HS-27A (cell line): Measurements from ENCODE around the gene KCNH3.

Experiments
- DNase-seq: peaks from one replicate; pipeline ENCODE4 v3.0.0-alpha.2; 2012; ENCODE audit warnings: low read depth, missing footprints

Gene KCNH3

GRCh38 chr12:49563951-49564685, 25.3 kb downstream of the KCNH3 start:
- no peak for DNase-seq

DNA sequence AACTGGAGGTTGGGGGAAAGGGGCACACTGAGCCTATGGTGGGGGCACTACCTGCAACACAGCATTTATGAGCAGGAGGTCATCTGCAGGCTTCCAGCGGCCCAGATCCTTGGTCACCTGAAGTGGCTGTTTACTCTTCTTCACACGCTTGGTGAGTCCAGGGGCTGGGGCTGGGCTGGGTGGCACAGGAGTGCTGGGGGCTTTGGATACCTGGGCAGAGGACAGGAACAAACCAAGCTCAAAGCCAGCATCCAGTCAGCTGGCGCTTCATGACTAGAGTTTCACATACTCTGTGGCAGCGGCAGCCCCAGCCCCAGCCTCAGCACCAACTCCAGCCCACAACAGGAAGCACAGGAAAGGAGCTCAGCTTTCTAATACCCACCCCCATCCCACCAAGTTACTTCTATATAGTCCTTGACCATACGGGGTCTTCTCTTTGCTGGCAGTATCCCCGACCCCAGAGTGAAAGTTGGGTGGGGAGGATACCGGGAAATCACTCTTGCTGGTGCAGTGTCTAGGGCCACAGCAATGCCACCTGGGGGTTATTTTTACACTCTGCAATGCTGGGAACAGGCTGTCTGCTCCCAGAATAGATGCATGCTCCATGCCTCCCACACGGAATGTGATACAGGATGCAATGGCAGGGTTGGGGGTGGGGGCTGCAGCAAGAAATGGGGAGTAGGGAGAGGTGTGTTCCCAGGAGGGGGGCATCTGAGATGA, 26.0 kb downstream of the KCNH3 start:
- no peak for DNase-seq

DNA sequence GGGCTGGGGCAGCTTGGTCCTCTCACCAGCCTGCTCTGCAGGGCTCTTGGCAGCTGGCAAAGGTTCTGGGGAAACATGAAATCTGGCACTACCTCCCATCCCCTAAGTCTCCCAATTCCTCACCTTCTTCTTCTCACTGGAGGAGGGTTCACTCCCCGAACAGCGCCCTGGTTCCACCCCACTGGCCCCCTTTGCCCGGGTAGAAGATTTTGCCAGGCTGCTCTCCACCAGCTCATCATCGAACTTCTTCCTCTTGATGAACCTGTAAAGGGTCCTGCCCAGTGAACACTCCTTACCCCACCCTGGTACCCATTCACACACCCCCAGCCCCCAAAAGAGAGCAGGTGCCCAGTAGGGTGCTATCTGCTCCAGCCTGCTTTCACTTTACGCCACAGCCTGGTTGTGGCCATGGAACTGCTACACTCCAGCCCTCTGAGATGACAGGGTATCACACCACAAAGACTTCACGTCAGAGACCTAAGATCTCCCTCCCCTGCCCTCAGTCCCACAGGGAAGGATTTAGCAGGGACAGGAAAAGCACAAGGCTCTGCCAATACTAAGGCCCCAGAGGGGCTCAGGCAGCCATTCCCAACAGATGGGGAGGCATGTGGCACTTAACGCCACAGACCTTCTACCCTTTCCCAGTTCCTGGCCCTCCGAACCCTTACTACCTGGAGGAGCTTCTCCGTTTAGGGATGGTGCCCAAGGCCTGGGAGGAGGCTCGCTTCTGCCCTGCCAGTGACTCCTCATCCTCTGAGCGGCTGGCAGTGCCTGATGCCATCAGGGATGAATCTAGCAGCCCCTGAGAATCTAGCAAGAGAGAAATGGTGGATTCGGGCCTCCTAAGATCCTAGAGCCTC, 26.8 kb downstream of the KCNH3 start:
- no peak for DNase-seq

- no peak for DNase-seq
Observed at GRCh38 chr12:49566361-49566760, 27.5 kb downstream of the KCNH3 start.

- DNase-seq: no peak
Observed at GRCh38 chr12:49567302-49567610, 28.4 kb downstream of the KCNH3 start.

DNA sequence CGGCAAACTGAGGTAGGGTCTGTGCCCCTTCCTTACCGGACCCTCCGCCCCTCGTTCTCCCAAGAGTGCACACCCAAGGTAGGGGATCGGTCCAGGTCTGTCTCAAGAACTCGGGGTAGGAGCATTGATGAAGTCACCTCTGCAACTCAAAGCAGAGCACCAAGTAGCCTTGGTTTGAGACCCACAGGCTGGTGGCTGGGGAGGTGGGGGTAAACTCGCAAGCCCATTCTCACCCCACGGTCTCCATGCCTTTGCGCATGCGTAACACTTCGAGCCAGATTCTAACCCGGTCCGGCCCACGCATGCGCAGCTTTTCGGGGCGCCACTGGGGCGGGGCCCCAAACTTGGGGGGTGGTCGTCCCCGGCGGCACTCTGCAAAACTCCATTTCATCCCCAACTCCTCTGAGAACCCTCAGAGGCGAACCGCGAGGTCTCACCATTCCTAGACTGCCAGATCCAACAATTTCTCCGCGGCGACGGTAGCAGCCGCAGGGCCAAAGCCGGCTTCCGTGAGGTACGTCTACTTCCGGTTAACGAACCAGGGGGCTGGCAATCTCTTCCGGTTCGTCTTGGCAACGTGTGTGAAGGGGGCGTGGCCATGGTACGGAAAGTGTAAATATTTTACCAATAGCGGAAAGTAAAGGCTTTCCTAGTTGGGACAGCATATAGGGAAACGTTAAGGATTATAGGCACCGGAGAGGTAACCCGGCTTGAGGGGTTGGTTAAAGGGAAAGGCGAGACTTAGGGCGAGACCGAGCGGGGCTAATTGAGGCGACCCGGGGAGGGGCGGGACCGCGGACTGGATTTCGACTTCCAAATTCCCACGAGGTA, 29.0 kb downstream of the KCNH3 start, which contains the start of gene MCRS1:
Gene MCRS1 (minus strand): TSS at position 532 of the 831 bp plus-strand sequence. CDS start 1,411 bp downstream, outside the sequence.
- DNase-seq: peak; percentile 82

DNA sequence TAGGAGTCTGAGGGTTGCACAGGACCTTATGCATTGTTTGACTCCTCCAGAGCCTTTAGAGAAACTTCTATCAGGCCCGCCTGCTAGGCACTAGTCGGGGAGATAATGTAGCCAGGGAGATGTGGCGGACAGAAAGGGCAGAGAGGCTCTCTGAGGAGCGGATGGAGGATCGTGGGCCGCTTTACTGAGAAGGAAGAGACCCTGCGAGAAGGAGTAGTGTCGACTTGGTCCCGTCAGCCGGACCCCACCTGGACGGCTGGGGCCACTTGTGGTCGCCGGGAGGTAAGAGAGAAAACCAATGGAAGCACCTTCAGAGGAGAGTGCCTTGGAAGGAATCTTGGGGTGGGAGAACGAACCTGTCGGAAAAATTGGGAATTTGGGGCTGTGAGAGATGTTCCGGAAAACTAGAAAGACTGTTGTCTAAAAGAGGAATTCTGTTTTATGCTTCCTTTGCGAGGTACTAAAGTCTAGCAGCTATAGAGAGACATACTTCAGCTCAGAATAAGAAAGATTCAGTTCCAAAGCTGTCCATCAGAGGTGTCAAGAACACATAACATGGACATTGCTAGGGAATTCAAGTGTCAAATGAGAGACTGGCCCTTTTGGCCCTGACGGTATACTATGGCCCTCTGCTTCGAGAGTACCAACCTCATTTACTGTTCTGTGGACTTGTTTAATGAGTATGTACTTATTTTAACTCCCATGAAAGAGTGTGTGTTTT, 29.8 kb downstream of the KCNH3 start:
- DNase-seq: no peak

DNA sequence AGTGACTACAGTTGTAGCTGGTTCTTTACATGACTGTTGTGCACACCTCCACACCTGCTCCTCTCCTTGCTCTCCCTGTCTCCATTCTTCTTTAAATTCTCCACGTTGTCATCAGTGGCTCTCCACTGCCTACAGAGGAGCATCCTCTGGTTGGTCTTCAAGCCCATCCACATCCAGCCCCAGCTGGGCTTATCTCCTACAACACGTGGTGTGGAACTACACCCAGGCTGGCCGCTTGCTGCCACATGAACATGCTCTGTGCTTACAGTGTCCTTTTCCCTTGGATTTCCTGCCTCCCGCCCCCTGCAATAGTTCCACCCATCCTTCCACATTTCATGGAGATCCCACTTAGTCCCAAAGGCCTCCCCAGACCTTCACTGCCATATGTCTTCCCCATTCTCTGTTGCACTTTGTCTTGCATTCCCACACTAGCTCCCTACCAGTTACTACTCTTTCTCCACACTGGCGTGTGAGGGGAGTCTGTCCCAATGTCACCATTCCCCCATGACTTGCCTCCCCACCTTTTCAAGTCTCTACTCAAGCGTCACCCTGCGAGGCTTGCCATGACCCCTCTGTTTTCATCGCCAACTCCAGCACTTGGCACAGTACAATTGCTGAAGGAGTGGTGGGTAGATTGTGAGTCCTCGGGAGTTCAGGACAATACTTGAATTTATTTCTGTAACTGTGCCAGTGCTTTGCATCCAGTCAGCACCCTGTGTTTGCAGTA, 38.9 kb downstream of the KCNH3 start:
- no peak for DNase-seq

GRCh38 chr12:49578471-49579112, 39.8 kb downstream of the KCNH3 start:
- no peak for DNase-seq

- peak; percentile 40 for DNase-seq
Observed at GRCh38 chr12:49580572-49581535, 42.0 kb downstream of the KCNH3 start.

DNA sequence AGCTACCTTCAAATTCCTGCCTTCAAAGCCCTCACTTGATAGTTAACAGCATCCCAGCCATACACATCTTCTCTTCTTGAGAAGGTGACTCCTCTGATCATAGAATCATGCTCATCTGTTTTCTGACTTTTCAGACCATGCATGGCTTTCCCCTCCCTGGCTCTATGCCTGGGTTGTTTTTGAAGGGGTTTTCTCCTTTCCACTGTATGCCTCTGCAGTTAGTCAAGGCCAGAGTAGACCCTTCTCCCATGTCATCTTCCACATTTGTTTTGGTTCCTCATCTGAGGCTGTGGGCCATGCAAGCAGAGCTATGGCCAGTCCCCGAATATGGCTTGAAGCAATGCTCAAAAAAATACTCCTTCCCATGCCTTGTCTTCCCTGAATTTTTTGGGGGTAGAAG, 43.4 kb downstream of the KCNH3 start:
- no peak for DNase-seq

DNA sequence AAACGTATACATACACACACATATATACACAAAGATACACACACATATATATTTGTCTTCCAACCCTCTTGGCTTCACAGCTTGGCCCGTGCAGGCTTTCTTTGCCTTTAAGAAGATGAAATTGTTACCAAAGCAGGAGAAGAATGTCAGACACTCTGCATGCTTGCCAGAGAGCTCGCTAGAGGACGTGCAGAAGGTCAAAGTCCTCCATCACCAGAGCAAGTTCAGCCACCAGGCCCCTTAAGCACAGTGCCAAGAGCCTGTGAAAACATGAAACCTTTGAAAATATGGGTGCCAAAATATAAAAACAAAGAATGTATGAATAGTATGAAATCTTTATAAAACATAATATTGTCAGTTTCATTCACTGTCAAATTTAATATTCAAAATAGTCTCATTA, 44.0 kb downstream of the KCNH3 start:
- no peak for DNase-seq

- no peak for DNase-seq
Observed at GRCh38 chr12:49583366-49584094, 44.7 kb downstream of the KCNH3 start.

DNA sequence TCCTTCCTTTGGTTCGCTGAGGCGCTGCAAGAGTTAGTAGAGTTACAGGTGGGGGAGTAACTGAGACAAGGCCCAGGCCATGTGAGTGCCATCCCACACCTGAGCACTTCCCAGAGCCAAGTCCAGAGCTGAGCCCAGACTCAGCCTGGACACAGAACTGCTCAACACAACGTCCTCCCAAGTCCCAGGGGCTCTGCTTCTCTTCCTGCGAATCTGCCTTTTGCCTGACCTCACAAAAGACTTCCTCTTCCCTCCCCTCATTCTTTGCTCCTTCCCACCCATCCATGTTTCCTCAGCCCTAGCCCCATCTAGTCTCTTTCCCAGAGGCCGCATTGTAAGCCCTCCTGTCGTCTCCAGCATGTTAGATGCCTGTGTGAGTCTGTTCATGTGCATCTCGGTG, 45.8 kb downstream of the KCNH3 start:
- no peak for DNase-seq

DNA sequence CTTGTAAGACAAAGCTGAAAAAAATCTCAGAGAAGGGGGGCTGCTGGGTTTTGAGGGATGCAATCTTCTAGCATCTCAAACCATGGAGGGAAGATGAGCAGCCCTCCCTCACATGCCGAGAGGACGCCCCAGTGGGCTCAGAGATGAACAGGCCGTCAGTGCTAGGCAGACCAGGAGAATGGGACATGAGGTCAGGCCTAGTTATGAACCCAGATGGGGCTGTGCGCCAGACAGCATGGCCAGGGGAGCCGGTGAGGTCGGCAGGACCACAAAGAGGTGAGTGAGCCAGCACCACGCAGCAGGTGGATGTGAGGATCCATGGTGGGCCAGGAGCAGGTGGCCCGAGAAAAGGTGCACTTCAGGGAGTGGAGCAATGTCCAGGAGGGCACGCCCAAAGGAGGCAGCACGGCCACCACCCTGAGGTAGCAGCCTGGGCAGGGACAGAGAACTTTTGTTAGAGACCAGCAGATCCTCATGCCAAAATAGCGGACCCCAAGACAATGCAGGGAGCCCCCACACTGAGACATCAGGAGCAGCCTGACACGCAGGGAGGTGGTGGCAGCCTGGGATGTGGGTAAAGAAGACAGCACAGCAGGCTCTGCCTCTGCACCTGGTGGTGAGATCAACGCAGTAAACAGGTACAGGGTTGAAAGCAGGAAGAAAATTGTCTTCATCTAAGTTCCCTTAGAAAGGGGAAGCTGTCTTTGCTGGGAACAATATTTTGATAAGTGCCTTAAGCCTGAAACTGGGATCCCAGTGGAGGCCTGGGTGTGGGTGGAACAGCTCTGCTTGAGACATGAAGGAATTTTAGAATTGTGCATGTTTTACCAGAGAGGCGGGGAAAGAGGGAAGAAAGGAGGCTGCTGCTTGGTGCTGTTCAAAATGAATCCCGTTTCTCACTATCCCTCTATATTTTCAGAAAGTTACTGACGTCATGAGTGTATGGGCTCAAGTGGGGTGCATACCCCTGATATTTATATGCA, 46.9 kb downstream of the KCNH3 start:
- DNase-seq: no peak

GRCh38 chr12:49587174-49587908, 48.5 kb downstream of the KCNH3 start:
- DNase-seq: no peak
